ENCODE data around the gene TSPEAR.
A peak's percentile ranks its signal among the peaks of the same experiment; 100 is the strongest.
"Not testable (repeated sequence)": the region's sequence is repeated elsewhere in the genome, so short reads cannot be mapped to it uniquely, and the experiment has no call there.

TSPEAR gene

GRCh38 chr21:44515359-44516165 lies 195.8 kb downstream of the TSPEAR start:
- no peak for DNase-seq (ENCODE audit: low read depth)

GRCh38 chr21:44514746-44515358 lies 196.5 kb downstream of the TSPEAR start:
- DNase-seq (ENCODE audit: low read depth): no peak

- DNase-seq (ENCODE audit: low read depth): no peak
These were observed 197.2 kb downstream of the TSPEAR start for GRCh38 chr21:44514218-44514520.

- DNase-seq (ENCODE audit: low read depth): no peak
These were observed 197.8 kb downstream of the TSPEAR start for GRCh38 chr21:44513389-44514217.

GRCh38 chr21:44512496-44513388 lies 198.6 kb downstream of the TSPEAR start:
- DNase-seq (ENCODE audit: low read depth): no peak

- DNase-seq (ENCODE audit: low read depth): no peak
These were observed 199.5 kb downstream of the TSPEAR start for GRCh38 chr21:44511938-44512275.

GRCh38 chr21:44511219-44511937 lies 200.0 kb downstream of the TSPEAR start:
- DNase-seq (ENCODE audit: low read depth): no peak

- DNase-seq (ENCODE audit: low read depth): peak; percentile 28
These were observed 200.7 kb downstream of the TSPEAR start for GRCh38 chr21:44510508-44511218.

GRCh38 chr21:44510109-44510507 lies 201.3 kb downstream of the TSPEAR start:
- no peak for DNase-seq (ENCODE audit: low read depth)

- no peak for DNase-seq (ENCODE audit: low read depth)
These were observed 201.8 kb downstream of the TSPEAR start for GRCh38 chr21:44509539-44509938.

- no peak for DNase-seq (ENCODE audit: low read depth)
These were observed 202.5 kb downstream of the TSPEAR start for GRCh38 chr21:44508711-44509445.

- DNase-seq (ENCODE audit: low read depth): no peak
These were observed 203.0 kb downstream of the TSPEAR start for GRCh38 chr21:44508426-44508710.

- no peak for DNase-seq (ENCODE audit: low read depth)
These were observed 203.5 kb downstream of the TSPEAR start for GRCh38 chr21:44507673-44508425.

- DNase-seq (ENCODE audit: low read depth): no peak
These were observed 204.8 kb downstream of the TSPEAR start for GRCh38 chr21:44506279-44507255.

GRCh38 chr21:44505673-44506278 lies 205.6 kb downstream of the TSPEAR start:
- DNase-seq (ENCODE audit: low read depth): no peak

- no peak for DNase-seq (ENCODE audit: low read depth)
These were observed 207.4 kb downstream of the TSPEAR start for GRCh38 chr21:44503901-44504399.

- not testable (repeated sequence) for DNase-seq (ENCODE audit: low read depth)
These were observed 208.1 kb downstream of the TSPEAR start for GRCh38 chr21:44503006-44503889.

Data from amniotic epithelial cell (primary cell).